DOHH2 (cell line): ENCODE data around the gene GRB10.

ENCODE experiments used
- H3F3A ChIP-seq: fragments of 200-600 bp; sonication (generic), shearing (Covaris generic); 2 replicates; pipeline ENCODE4 v1.6.0; 2016; ENCODE audit warnings: antibody characterized with exemption, mild to moderate bottlenecking; ENCODE audit not compliant: control insufficient read depth, insufficient read depth
- H3K27ac ChIP-seq: fragments of 200-600 bp; sonication (generic); 2 replicates; pipeline ENCODE4 v1.5.1; 2014; ENCODE audit warnings: low read depth, mild to moderate bottlenecking, low read length, moderate library complexity
- H3K27me3 ChIP-seq: fragments of 200-600 bp; sonication (generic); 2 replicates; pipeline ENCODE4 v1.6.1; 2014; ENCODE audit warnings: mild to moderate bottlenecking, low read length, mixed read lengths; ENCODE audit not compliant: control insufficient read depth
- H3K36me3 ChIP-seq: fragments of 200-600 bp; sonication (generic); 2 replicates; pipeline ENCODE4 v1.6.1; 2014; ENCODE audit warnings: mild to moderate bottlenecking, low read length, moderate library complexity, mixed read lengths; ENCODE audit not compliant: control insufficient read depth
- H3K4me1 ChIP-seq: fragments of 200-600 bp; sonication (generic); 2 replicates; pipeline ENCODE4 v1.6.1; 2014; ENCODE audit warnings: mild to moderate bottlenecking, low read length, mixed read lengths; ENCODE audit not compliant: control insufficient read depth
- H3K4me2 ChIP-seq: fragments of 200-600 bp; sonication (generic); 2 replicates; pipeline ENCODE4 v1.6.0; 2014; ENCODE audit warnings: mild to moderate bottlenecking, low read length, moderate library complexity
- H3K4me3 ChIP-seq: fragments of 200-600 bp; sonication (generic); 2 replicates; pipeline ENCODE4 v1.5.1; 2014; ENCODE audit warnings: mild to moderate bottlenecking, low read length, mixed read lengths
- H3K79me2 ChIP-seq: fragments of 200-600 bp; sonication (generic); 2 replicates; pipeline ENCODE4 v1.6.1; 2014; ENCODE audit warnings: mild to moderate bottlenecking, low read length, mixed read lengths; ENCODE audit not compliant: control insufficient read depth
- H3K9me2 ChIP-seq: fragments of 200-600 bp; sonication (generic); replicated peaks from 2 replicates; pipeline ENCODE4 v1.6.1; 2014; ENCODE audit warnings: mild to moderate bottlenecking, low read length, mixed read lengths; ENCODE audit not compliant: control insufficient read depth
- H3K9me3 ChIP-seq: fragments of 200-600 bp; sonication (generic); 2 replicates; pipeline ENCODE4 v1.6.1; 2014; ENCODE audit warnings: antibody characterized with exemption, low read length, mixed read lengths; ENCODE audit not compliant: control insufficient read depth, insufficient read depth
- H4K20me1 ChIP-seq: fragments of 200-600 bp; sonication (generic); 2 replicates; pipeline ENCODE4 v1.6.0; 2014; ENCODE audit warnings: low read depth, mild to moderate bottlenecking, antibody characterized with exemption, low read length, moderate library complexity; ENCODE audit not compliant: control insufficient read depth, insufficient read depth
- CTCF ChIP-seq: fragments of 200-600 bp; sonication (generic); IDR thresholded peaks from one replicate; pipeline ENCODE4 v1.5.1; 2014; ENCODE audit warnings: antibody characterized with exemption, mild to moderate bottlenecking, low read depth, low read length; ENCODE audit not compliant: poor library complexity, severe bottlenecking
- EZH2phosphoT487 ChIP-seq: fragments of 200-600 bp; sonication (generic); IDR thresholded peaks from 2 replicates; pipeline ENCODE4 v1.6.1; 2017; ENCODE audit warnings: borderline replicate concordance, mild to moderate bottlenecking, antibody characterized with exemption, low read length, moderate library complexity, mixed read lengths

GRB10 gene

GRCh38 chr7:50697748-50698147 is 84.9 kb downstream of the GRB10 start:
- peaks cover 9% of the 10 kb centered on the region; the same call in 1 of the 2 replicates for H3K27me3 ChIP-seq
- H3F3A ChIP-seq: no peaks in the 10 kb centered on the region
- H3K4me1 ChIP-seq: no peaks in the 10 kb centered on the region
- TF ChIP-seq EZH2phosphoT487 (no peak), CTCF (no peak)
- H3K4me2 ChIP-seq: no peak overlapping the region
- H3K36me3 ChIP-seq: no peaks in the 10 kb centered on the region
- no peaks in the 10 kb centered on the region for H3K9me2 ChIP-seq
- H3K27ac ChIP-seq: no peak overlapping the region
- no peaks in the 10 kb centered on the region for H3K9me3 ChIP-seq
- no peaks in the 10 kb centered on the region for H4K20me1 ChIP-seq
- H3K4me3 ChIP-seq: no peak overlapping the region
- H3K79me2 ChIP-seq: no peaks in the 10 kb centered on the region

- no peaks in the 10 kb centered on the region for H3K9me3 ChIP-seq
- TF ChIP-seq CTCF: peak; percentile 81
- no peak for TF ChIP-seq EZH2phosphoT487
- no peaks in the 10 kb centered on the region for H3K79me2 ChIP-seq
- no peak overlapping the region for H3K4me3 ChIP-seq
- H3K9me2 ChIP-seq: no peaks in the 10 kb centered on the region
- no peak overlapping the region for H3K4me2 ChIP-seq
- no peaks in the 10 kb centered on the region for H3K36me3 ChIP-seq
- no peaks in the 10 kb centered on the region for H3K4me1 ChIP-seq
- peaks cover 12% of the 10 kb centered on the region for H3K27me3 ChIP-seq
- H3K27ac ChIP-seq: no peak overlapping the region
- no peaks in the 10 kb centered on the region for H4K20me1 ChIP-seq
- H3F3A ChIP-seq: no peaks in the 10 kb centered on the region
Measured at GRCh38 chr7:50696810-50697582, 85.7 kb downstream of the GRB10 start.

- Histone ChIP-seq H3F3A (no peaks in the 10 kb centered on the region), H3K27ac (no peak overlapping the region), H3K36me3 (no peaks in the 10 kb centered on the region), H3K9me2 (no peaks in the 10 kb centered on the region), H3K4me2 (no peak overlapping the region), H4K20me1 (no peaks in the 10 kb centered on the region), H3K27me3 (peaks cover 20% of the 10 kb centered on the region), H3K4me3 (no peak overlapping the region), H3K79me2 (no peaks in the 10 kb centered on the region), H3K9me3 (no peaks in the 10 kb centered on the region), H3K4me1 (no peaks in the 10 kb centered on the region)
- TF ChIP-seq EZH2phosphoT487 (no peak), CTCF (no peak)
Measured at GRCh38 chr7:50695026-50695425, 87.7 kb downstream of the GRB10 start.
